Upper lobe of left lung (tissue), 4 donors: ENCODE data around the gene TOGARAM1.

Source experiments
- EP300 ChIP-seq, 4 donors: sonication (generic); formaldehyde crosslinking; IDR thresholded peaks; one replicate each; pipeline ENCODE4 v1.5.1; 2017; ENCODE audit warnings: antibody characterized with exemption in 4 of 4, control low read depth in 2 of 4
- POLR2A ChIP-seq, 4 donors: fragments of 450-650 bp; IDR thresholded peaks; one replicate each; pipeline ENCODE4 v1.5.1; 2016 to 2017; ENCODE audit warnings: antibody characterized with exemption in 4 of 4, mild to moderate bottlenecking in 2 of 4
- TF ChIP-seq, protein P1 (sequence below), 6 experiments: fragments of 450-650 bp in 4 of 6; fragments of 200-600 bp in 2 of 6; sonication (generic) in 2 of 6; IDR thresholded peaks; one replicate each; pipeline ENCODE4 v1.5.1; 2016 to 2019; ENCODE audit warnings: antibody characterized with exemption in 6 of 6

DNA sequence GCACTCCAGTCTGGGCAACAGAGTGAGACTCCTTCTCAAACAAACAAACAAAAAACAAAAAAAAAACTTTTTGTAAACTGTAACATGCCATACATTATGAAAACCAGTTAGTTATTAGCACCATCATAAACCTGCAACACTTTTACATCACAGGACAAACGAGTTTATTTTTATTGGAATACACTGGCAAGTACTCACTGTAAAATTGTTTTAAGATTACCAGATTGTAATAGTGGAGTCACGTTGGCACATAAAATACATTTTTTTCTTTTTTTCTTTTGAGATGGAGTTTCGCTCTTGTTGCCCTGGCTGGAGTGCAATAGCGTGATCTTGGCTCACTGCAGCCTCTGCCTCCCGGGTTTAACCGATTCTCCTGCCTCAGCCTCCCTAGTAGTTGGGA is 156.6 kb downstream of the TOGARAM1 start:
- TF ChIP-seq POLR2A (IDR thresholded peaks at IDR 0.05), result no peak
- TF ChIP-seq, protein P1, sequence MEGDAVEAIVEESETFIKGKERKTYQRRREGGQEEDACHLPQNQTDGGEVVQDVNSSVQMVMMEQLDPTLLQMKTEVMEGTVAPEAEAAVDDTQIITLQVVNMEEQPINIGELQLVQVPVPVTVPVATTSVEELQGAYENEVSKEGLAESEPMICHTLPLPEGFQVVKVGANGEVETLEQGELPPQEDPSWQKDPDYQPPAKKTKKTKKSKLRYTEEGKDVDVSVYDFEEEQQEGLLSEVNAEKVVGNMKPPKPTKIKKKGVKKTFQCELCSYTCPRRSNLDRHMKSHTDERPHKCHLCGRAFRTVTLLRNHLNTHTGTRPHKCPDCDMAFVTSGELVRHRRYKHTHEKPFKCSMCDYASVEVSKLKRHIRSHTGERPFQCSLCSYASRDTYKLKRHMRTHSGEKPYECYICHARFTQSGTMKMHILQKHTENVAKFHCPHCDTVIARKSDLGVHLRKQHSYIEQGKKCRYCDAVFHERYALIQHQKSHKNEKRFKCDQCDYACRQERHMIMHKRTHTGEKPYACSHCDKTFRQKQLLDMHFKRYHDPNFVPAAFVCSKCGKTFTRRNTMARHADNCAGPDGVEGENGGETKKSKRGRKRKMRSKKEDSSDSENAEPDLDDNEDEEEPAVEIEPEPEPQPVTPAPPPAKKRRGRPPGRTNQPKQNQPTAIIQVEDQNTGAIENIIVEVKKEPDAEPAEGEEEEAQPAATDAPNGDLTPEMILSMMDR (IDR thresholded peaks at IDR 0.05), result no peak
- no peak for TF ChIP-seq EP300 (IDR thresholded peaks at IDR 0.05)
